ENCODE data around the gene FIG4. TPM values are rescaled to one million over a fixed set of nuclear protein-coding genes. Genes with fewer than 3 reads are reported as not detected.

FIG4 gene
- total RNA-seq, 1 donor from 2014 or later: 21.8 TPM

DNA sequence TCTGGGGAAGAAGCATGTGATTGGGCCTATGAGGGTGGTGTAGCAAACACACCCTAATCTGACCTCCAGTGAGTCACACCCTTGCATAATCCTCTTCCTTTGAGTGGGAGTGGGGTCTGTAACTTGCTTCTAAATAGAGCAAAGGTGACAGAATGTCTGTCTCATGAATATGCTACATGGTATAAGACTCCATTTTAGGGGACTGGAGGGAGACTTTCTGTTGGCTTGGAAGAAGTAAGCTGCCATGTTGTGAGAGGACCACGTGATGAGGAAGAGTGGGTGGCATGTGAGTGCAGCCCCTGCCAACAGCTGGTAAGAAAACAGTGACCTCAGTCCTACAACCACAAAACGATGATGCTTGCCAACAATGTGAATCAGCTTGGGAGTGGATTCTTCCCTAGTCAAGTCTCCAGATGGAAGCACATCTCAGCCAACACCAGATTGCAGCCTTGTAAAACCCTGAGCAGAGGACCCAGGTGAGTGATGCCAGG is 3.8 kb upstream of the FIG4 start:
- DNase-seq: no peak
- ChIA-PET CTCF (interaction anchor here (1.1 kb wide), 1 partner anchor 18 kb away, joined by 4 read pairs; no protein-coding TSS in a partner anchor), POLR2A (no interaction called here)
- no peak for ATAC-seq (ENCODE audit: low read depth)
- no peak overlapping the region for H3K27ac Mint-ChIP-seq
- H3K9me3 Mint-ChIP-seq: peaks cover 4% of the 10 kb centered on the region
- intact Hi-C loops (cut with micrococcal nuclease): no loop called here
- H3K4me3 Mint-ChIP-seq: no peak overlapping the region
- peaks cover 12% of the 10 kb centered on the region for H3K4me1 Mint-ChIP-seq
- peaks cover 10% of the 10 kb centered on the region for H3K36me3 Mint-ChIP-seq (ENCODE audit: low read depth)
- TF ChIP-seq CTCF (IDR thresholded peaks at IDR 0.05): no peak
- no peaks in the 10 kb centered on the region for H3K27me3 Mint-ChIP-seq

DNA sequence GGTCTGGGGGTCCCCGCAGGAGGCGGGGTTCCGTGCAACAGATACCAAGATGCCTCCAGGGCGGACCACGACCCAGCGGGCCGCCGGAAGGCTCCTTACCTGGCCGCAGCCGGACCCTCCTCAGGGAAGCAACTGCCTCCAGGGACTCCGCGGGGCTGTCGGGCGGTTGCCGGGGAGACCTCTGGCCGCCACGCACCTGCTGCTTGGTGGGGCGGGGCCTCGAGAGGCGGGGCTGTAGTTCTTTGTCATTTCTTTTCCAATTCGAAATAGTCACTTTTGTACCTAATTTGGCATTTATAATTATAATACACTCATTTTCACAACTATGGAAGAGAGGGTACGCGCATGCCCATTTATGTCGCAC is 741 bp upstream of the FIG4 start:
- Mint-ChIP-seq H3K9me3 (no peaks in the 10 kb centered on the region), H3K27me3 (no peaks in the 10 kb centered on the region), H3K4me1 (peaks cover 37% of the 10 kb centered on the region), H3K4me3 (peak overlapping the region; percentile 94), H3K27ac (peak overlapping the region; percentile 95), H3K36me3 (ENCODE audit: low read depth) (peaks cover 13% of the 10 kb centered on the region)
- ChIA-PET POLR2A (interaction anchor here (0.6 to 1.7 kb wide), 2 partner anchors 235 to 349 kb away, joined by 5 to 6 read pairs; partner anchors contain the start of gene MICAL1), CTCF (interaction anchor here (1.1 to 1.8 kb wide), 3 partner anchors 15 to 350 kb away, joined by 3 to 13 read pairs (median 5); partner anchors contain the start of gene CD164)
- ATAC-seq (ENCODE audit: low read depth) (peak; percentile 47), DNase-seq (peak; percentile 64)
- intact Hi-C loops (cut with micrococcal nuclease): loop anchor here (2.0 to 5.0 kb wide), 6 partner anchors 502 to 1792 kb away; partner anchors contain the start of genes AMD1, REV3L and RPF2
- TF ChIP-seq CTCF (IDR thresholded peaks at IDR 0.05): no peak

GRCh38 chr6:109693111-109693510 is 2.0 kb downstream of the FIG4 start:
- Mint-ChIP-seq H3K27me3 (no peaks in the 10 kb centered on the region), H3K36me3 (ENCODE audit: low read depth) (peaks cover 31% of the 10 kb centered on the region), H3K4me3 (peak overlapping the region; percentile 94), H3K27ac (peak overlapping the region; percentile 95), H3K4me1 (peaks cover 43% of the 10 kb centered on the region), H3K9me3 (no peaks in the 10 kb centered on the region)
- intact Hi-C loops (cut with micrococcal nuclease): loop anchor here (5.0 kb wide), 3 partner anchors 1136 to 1289 kb away; partner anchors contain the start of genes AMD1 and RPF2
- ChIA-PET POLR2A (interaction anchor here (0.6 to 1.0 kb wide), 3 partner anchors 9 to 508 kb away, joined by 3 read pairs; no protein-coding TSS in a partner anchor), CTCF (interaction anchor here (1.1 to 4.1 kb wide), 4 partner anchors 9 to 505 kb away, joined by 6 to 17 read pairs (median 8); no protein-coding TSS in a partner anchor)
- no peak for TF ChIP-seq CTCF (IDR thresholded peaks at IDR 0.05)
- DNase-seq (no peak), ATAC-seq (ENCODE audit: low read depth) (peak; percentile 25)

GRCh38 chr6:109695468-109695867 is 4.4 kb downstream of the FIG4 start:
- intact Hi-C loops (cut with micrococcal nuclease): no loop called here
- no peak overlapping the region for H3K27ac Mint-ChIP-seq
- ChIA-PET CTCF (interaction anchor here (1.0 to 2.9 kb wide), 4 partner anchors 10 to 508 kb away, joined by 3 to 9 read pairs (median 6); no protein-coding TSS in a partner anchor), POLR2A (no interaction called here)
- ATAC-seq (ENCODE audit: low read depth) (no peak), DNase-seq (no peak)
- H3K9me3 Mint-ChIP-seq: no peaks in the 10 kb centered on the region
- H3K4me1 Mint-ChIP-seq: peaks cover 41% of the 10 kb centered on the region
- no peaks in the 10 kb centered on the region for H3K27me3 Mint-ChIP-seq
- no peak overlapping the region for H3K4me3 Mint-ChIP-seq
- no peak for TF ChIP-seq CTCF (IDR thresholded peaks at IDR 0.05)
- H3K36me3 Mint-ChIP-seq (ENCODE audit: low read depth): peaks cover 35% of the 10 kb centered on the region

DNA sequence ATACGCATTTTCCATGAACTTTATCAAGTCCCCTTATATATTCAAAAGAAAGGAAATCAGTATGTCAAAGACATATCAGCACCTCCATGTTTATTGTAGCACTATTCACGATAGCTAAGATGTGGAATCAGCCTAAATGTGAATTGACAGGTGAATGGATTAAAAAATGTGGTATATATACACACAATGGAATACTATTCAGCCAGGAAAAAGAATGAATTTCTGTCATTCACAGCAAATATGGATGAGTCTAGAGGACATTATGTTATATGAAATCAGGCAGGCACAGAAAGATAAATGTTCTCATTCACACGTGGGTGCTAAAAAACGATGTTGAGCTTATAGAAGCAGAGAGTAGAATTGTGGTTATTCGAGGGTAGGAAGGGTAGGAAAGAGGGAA is 5.3 kb downstream of the FIG4 start:
- Mint-ChIP-seq H3K36me3 (ENCODE audit: low read depth) (peaks cover 30% of the 10 kb centered on the region), H3K4me1 (peaks cover 46% of the 10 kb centered on the region), H3K27ac (no peak overlapping the region), H3K4me3 (no peak overlapping the region), H3K9me3 (no peaks in the 10 kb centered on the region), H3K27me3 (no peaks in the 10 kb centered on the region)
- ATAC-seq (ENCODE audit: low read depth) (no peak), DNase-seq (no peak)
- POLR2A ChIA-PET: no interaction called here
- TF ChIP-seq CTCF (IDR thresholded peaks at IDR 0.05): no peak
- intact Hi-C loops (cut with micrococcal nuclease): no loop called here
- CTCF ChIA-PET: interaction anchor here (1.0 to 2.9 kb wide), 3 partner anchors 9 to 509 kb away, joined by 3 to 9 read pairs (median 8); no protein-coding TSS in a partner anchor
